ENCODE results near the gene NOX5. TPM values are rescaled to one million over a fixed set of nuclear protein-coding genes. Genes with fewer than 3 reads are reported as not detected.

Gene NOX5
- total and polyA plus RNA-seq, 2 of the 4 experiments (the other 2 are of a cell fraction) = 0.07 TPM; not detected in 1

DNA sequence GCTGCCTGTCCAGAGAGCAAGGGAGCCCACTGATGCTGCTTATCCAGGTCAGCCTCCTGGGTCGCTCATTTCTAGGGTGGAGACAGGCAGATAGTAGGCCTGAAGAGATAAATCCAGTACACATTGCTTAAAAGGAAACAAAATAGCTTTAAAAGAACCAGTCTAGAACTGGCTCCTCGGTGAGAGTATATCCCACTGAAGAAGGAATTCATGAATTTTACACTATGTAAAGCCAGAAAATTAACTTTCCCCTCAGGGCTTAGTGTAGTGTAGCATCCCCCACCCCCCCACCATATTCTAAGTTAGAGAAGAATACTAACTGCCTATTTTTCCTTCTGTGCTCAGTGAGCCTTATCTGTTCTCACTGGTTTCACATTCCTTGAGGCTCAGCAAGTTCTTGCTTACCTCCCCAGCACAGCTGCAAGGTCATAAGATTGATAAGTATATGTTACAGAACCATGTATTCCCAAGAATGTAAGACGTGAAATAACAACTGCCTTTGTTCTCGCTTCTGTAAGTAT lies 30.5 kb upstream of the NOX5 start:
- no TSS peak for BruUV-seq (replicated peaks)
- dilution Hi-C loops (cut with HindIII; ENCODE audit: low sequenced_read_pairs, unreplicated experiment) = no loop called here

More for the DNA sequence above, 30.5 kb upstream of the NOX5 start:
- H3K18ac ChIP-seq (ENCODE audit: low read depth, low read length) = no peak overlapping the region
- H3K9ac ChIP-seq (ENCODE audit: low read depth, low read length) = no peak overlapping the region
- no peak overlapping the region for H2AK5ac ChIP-seq (ENCODE audit: low read depth, low read length)
- H3K23ac ChIP-seq (ENCODE audit: low read depth, low read length) = no peak overlapping the region
- H2BK5ac ChIP-seq (ENCODE audit: low read depth, low read length, poor library complexity, severe bottlenecking) = no peak overlapping the region
- no peak overlapping the region for H3K27ac ChIP-seq (ENCODE audit: insufficient read depth, low read length)
- no peaks in the 10 kb centered on the region for H3K9me3 ChIP-seq (ENCODE audit: control insufficient read depth, insufficient read depth, low read length)
- intact Hi-C loops (cut with micrococcal nuclease) = no loop called here
- H2AFZ ChIP-seq (replicated peaks; ENCODE audit: low read length, poor library complexity) = no peak overlapping the region
- ATAC-seq (ENCODE audit: low read depth) (no peak), DNase-seq (peak; percentile 16)
- H4K8ac ChIP-seq (ENCODE audit: low read depth in 2 of 2, low read length in 2 of 2) = no peak overlapping the region
- no peak overlapping the region for H4K91ac ChIP-seq (ENCODE audit: insufficient read depth, low read depth, low read length)
- TF ChIP-seq RFX5 (IDR thresholded peaks at IDR 0.05; ENCODE audit: low read depth, low read length) (no peak), POLR2A (IDR thresholded peaks at IDR 0.05; ENCODE audit: low read depth, low read length) (no peak), CEBPB (IDR thresholded peaks at IDR 0.05; ENCODE audit: low read depth, low read length) (no peak), MXI1 (IDR thresholded peaks at IDR 0.05; ENCODE audit: borderline replicate concordance, low read depth, low read length) (no peak), CHD1 (IDR thresholded peaks at IDR 0.05; ENCODE audit: low read depth, low read length) (no peak), SMC3 (IDR thresholded peaks at IDR 0.05; ENCODE audit: low read depth, low read length) (no peak), RCOR1 (IDR thresholded peaks at IDR 0.05; ENCODE audit: insufficient replicate concordance, low read length) (no peak), MAFK (IDR thresholded peaks at IDR 0.05; ENCODE audit: low read depth, low read length) (no peak), FOS (IDR thresholded peaks at IDR 0.05; ENCODE audit: low read depth, low read length) (no peak), RAD21 (IDR thresholded peaks at IDR 0.05; ENCODE audit: low read length) (no peak), BHLHE40 (IDR thresholded peaks at IDR 0.05; ENCODE audit: low read depth, low read length) (no peak), MAZ (IDR thresholded peaks at IDR 0.05; ENCODE audit: borderline replicate concordance, low read depth, low read length) (no peak), NFE2L2 (IDR thresholded peaks at IDR 0.05; ENCODE audit: low read depth, low read length) (no peak)
- TF ChIP-seq, protein P1, sequence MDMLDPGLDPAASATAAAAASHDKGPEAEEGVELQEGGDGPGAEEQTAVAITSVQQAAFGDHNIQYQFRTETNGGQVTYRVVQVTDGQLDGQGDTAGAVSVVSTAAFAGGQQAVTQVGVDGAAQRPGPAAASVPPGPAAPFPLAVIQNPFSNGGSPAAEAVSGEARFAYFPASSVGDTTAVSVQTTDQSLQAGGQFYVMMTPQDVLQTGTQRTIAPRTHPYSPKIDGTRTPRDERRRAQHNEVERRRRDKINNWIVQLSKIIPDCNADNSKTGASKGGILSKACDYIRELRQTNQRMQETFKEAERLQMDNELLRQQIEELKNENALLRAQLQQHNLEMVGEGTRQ (IDR thresholded peaks at IDR 0.05; ENCODE audit: low read depth, low read length) = no peak
- TF ChIP-seq, protein P2, sequence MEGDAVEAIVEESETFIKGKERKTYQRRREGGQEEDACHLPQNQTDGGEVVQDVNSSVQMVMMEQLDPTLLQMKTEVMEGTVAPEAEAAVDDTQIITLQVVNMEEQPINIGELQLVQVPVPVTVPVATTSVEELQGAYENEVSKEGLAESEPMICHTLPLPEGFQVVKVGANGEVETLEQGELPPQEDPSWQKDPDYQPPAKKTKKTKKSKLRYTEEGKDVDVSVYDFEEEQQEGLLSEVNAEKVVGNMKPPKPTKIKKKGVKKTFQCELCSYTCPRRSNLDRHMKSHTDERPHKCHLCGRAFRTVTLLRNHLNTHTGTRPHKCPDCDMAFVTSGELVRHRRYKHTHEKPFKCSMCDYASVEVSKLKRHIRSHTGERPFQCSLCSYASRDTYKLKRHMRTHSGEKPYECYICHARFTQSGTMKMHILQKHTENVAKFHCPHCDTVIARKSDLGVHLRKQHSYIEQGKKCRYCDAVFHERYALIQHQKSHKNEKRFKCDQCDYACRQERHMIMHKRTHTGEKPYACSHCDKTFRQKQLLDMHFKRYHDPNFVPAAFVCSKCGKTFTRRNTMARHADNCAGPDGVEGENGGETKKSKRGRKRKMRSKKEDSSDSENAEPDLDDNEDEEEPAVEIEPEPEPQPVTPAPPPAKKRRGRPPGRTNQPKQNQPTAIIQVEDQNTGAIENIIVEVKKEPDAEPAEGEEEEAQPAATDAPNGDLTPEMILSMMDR (conservative IDR thresholded peaks at IDR 0.05; ENCODE audit: low read depth, low read length) = no peak
- TF ChIP-seq, protein P3, sequence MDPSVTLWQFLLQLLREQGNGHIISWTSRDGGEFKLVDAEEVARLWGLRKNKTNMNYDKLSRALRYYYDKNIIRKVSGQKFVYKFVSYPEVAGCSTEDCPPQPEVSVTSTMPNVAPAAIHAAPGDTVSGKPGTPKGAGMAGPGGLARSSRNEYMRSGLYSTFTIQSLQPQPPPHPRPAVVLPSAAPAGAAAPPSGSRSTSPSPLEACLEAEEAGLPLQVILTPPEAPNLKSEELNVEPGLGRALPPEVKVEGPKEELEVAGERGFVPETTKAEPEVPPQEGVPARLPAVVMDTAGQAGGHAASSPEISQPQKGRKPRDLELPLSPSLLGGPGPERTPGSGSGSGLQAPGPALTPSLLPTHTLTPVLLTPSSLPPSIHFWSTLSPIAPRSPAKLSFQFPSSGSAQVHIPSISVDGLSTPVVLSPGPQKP (IDR thresholded peaks at IDR 0.05; ENCODE audit: borderline replicate concordance, low read depth, low read length) = no peak
- H3K14ac ChIP-seq (replicated peaks; ENCODE audit: low read depth, low read length) = no peak overlapping the region
- CTCF ChIA-PET = no interaction called here
- no peaks in the 10 kb centered on the region for H3K9me1 ChIP-seq (ENCODE audit: insufficient read depth, low read length)
- no peak overlapping the region for H3K4me3 ChIP-seq (ENCODE audit: insufficient read depth, low read depth, low read length)
- no peak overlapping the region for H2BK120ac ChIP-seq (ENCODE audit: low read depth, low read length)
- no peaks in the 10 kb centered on the region for H3K79me1 ChIP-seq (ENCODE audit: low read depth in 1 of 2, low read length in 2 of 2)
- H3K4me2 ChIP-seq (ENCODE audit: low read depth, low read length) = no peak overlapping the region
- H3K4ac ChIP-seq (ENCODE audit: low read depth, low read length) = no peak overlapping the region
- H2BK20ac ChIP-seq (ENCODE audit: low read depth, low read length) = no peak overlapping the region
- 44% methylated on average over 2 of the region's 4 CpGs; no CpG with 5 or more reads in 1 of the 2 experiments for WGBS, 2 experiments (ENCODE audit: extremely low coverage in 2 of 2, insufficient read length in 1 of 2)
- no peak overlapping the region for H2BK15ac ChIP-seq (ENCODE audit: low read depth, low read length)
- H3K4me1 ChIP-seq (ENCODE audit: control insufficient read depth, insufficient read depth, low read length) = no peaks in the 10 kb centered on the region
- no peak overlapping the region for H3K56ac ChIP-seq (ENCODE audit: extremely low read depth, insufficient read depth, low read length)
- H4K5ac ChIP-seq (ENCODE audit: low read depth, low read length) = no peak overlapping the region
- in situ Hi-C loops (cut with MboI; ENCODE audit: low sequenced_read_pairs) = no loop called here
- POLR2A ChIA-PET (ENCODE audit: unreplicated experiment) = no interaction called here
- no peaks in the 10 kb centered on the region for H3K36me3 ChIP-seq (ENCODE audit: control insufficient read depth, insufficient read depth, low read length)
- H3K27me3 ChIP-seq (ENCODE audit: control insufficient read depth, insufficient read depth, low read length) = peaks cover 28% of the 10 kb centered on the region
- no peak overlapping the region for H2AK9ac ChIP-seq (replicated peaks; ENCODE audit: low read depth, low read length, poor library complexity)
- no peaks in the 10 kb centered on the region for H4K20me1 ChIP-seq (ENCODE audit: insufficient read depth, low read length)
